Ascending aorta (tissue), 2 donors: ENCODE measurements around the gene AP1S3. TPM values are rescaled to one million over a fixed set of nuclear protein-coding genes. Genes with fewer than 3 reads are reported as not detected.

ENCODE experiments used
- DNase-seq, 2 donors: peaks; one replicate each; pipeline ENCODE4 v3.0.0-alpha.2; 2019; ENCODE audit warnings: low spot score in 2 of 2
- H3K27ac ChIP-seq, 2 donors: fragments of 200-600 bp; sonication (generic); one replicate each; pipeline ENCODE4 v1.5.1; 2016 to 2017; ENCODE audit warnings: mild to moderate bottlenecking in 1 of 2
- H3K27me3 ChIP-seq: fragments of 200-600 bp; sonication (generic); one replicate; pipeline ENCODE4 v1.5.1; 2017
- H3K36me3 ChIP-seq, 2 donors: fragments of 200-600 bp; sonication (generic); one replicate each; pipeline ENCODE4 v1.5.1; 2016
- H3K4me1 ChIP-seq, 2 donors: fragments of 200-600 bp; sonication (generic); one replicate each; pipeline ENCODE4 v1.5.1; 2016 to 2017; ENCODE audit warnings: mild to moderate bottlenecking in 1 of 2
- H3K4me3 ChIP-seq, 2 donors: fragments of 200-600 bp; sonication (generic); one replicate each; pipeline ENCODE4 v1.5.1; 2016 to 2017; ENCODE audit warnings: mild to moderate bottlenecking in 1 of 2
- H3K9me3 ChIP-seq, 2 donors: fragments of 200-600 bp; sonication (generic); one replicate each; pipeline ENCODE4 v1.5.1; 2016
- CTCF ChIP-seq, 3 experiments: fragments of 200-600 bp in 2 of 3; fragments of 450-650 bp in 1 of 3; sonication (generic) in 2 of 3; IDR thresholded peaks; one replicate each; pipeline ENCODE4 v1.5.1; 2016 to 2019; ENCODE audit warnings: antibody characterized with exemption in 3 of 3, mild to moderate bottlenecking in 1 of 3, moderate library complexity in 1 of 3
- intact Hi-C: fragments of 100-400 bp; cut with DNase I; formaldehyde crosslinking; loops from one replicate; pipeline ENCODE4 v1.15.1; 2023
- total RNA-seq: library from RNA; depleted of rRNA; stranded (reverse); fragments of >200 nt; gene quantifications from one replicate; pipeline ENCODE4 v1.1.0, GENCODE V29; 2016

AP1S3 gene
- total RNA-seq, 1 donor from 2014 or later: not detected

GRCh38 chr2:223786943-223787342 is 50.4 kb downstream of the AP1S3 start:
- no peaks in the 10 kb centered on the region for H3K4me1 ChIP-seq
- no peak overlapping the region for H3K4me3 ChIP-seq
- intact Hi-C loops: no loop called here
- H3K27ac ChIP-seq: no peak overlapping the region
- TF ChIP-seq CTCF (IDR thresholded peaks at IDR 0.05): no peak
- no peaks in the 10 kb centered on the region for H3K36me3 ChIP-seq
- no peaks in the 10 kb centered on the region for H3K27me3 ChIP-seq
- H3K9me3 ChIP-seq: no peaks in the 10 kb centered on the region
- DNase-seq: no peak

- intact Hi-C loops: no loop called here
- Histone ChIP-seq H3K4me3 (no peak overlapping the region), H3K4me1 (no peaks in the 10 kb centered on the region), H3K27me3 (no peaks in the 10 kb centered on the region), H3K27ac (no peak overlapping the region), H3K36me3 (no peaks in the 10 kb centered on the region), H3K9me3 (no peaks in the 10 kb centered on the region)
- no peak for TF ChIP-seq CTCF (IDR thresholded peaks at IDR 0.05)
- no peak for DNase-seq
These were observed 51.1 kb downstream of the AP1S3 start for GRCh38 chr2:223786236-223786635.

GRCh38 chr2:223784221-223784772 is 53.1 kb downstream of the AP1S3 start:
- no peaks in the 10 kb centered on the region for H3K36me3 ChIP-seq
- H3K4me3 ChIP-seq: no peak overlapping the region
- TF ChIP-seq CTCF (IDR thresholded peaks at IDR 0.05): no peak
- no peaks in the 10 kb centered on the region for H3K4me1 ChIP-seq
- intact Hi-C loops: no loop called here
- no peaks in the 10 kb centered on the region for H3K9me3 ChIP-seq
- H3K27me3 ChIP-seq: no peaks in the 10 kb centered on the region
- H3K27ac ChIP-seq: no peak overlapping the region
- no peak for DNase-seq

- Histone ChIP-seq H3K4me3 (no peak overlapping the region), H3K36me3 (no peaks in the 10 kb centered on the region), H3K27ac (no peak overlapping the region), H3K9me3 (no peaks in the 10 kb centered on the region), H3K27me3 (no peaks in the 10 kb centered on the region), H3K4me1 (no peaks in the 10 kb centered on the region)
- no peak for DNase-seq
- TF ChIP-seq CTCF (IDR thresholded peaks at IDR 0.05): no peak
- intact Hi-C loops: no loop called here
These were observed 54.8 kb downstream of the AP1S3 start for GRCh38 chr2:223782629-223783028.

- no peaks in the 10 kb centered on the region for H3K36me3 ChIP-seq
- H3K27ac ChIP-seq: no peak overlapping the region
- no peak overlapping the region for H3K4me3 ChIP-seq
- no peaks in the 10 kb centered on the region for H3K4me1 ChIP-seq
- no peaks in the 10 kb centered on the region for H3K9me3 ChIP-seq
- intact Hi-C loops: no loop called here
- no peak for DNase-seq
- no peaks in the 10 kb centered on the region for H3K27me3 ChIP-seq
- no peak for TF ChIP-seq CTCF (IDR thresholded peaks at IDR 0.05)
These were observed 55.8 kb downstream of the AP1S3 start for GRCh38 chr2:223781560-223781959.

GRCh38 chr2:223779877-223780276 is 57.5 kb downstream of the AP1S3 start:
- no peak for DNase-seq
- intact Hi-C loops: no loop called here
- TF ChIP-seq CTCF (IDR thresholded peaks at IDR 0.05): no peak
- Histone ChIP-seq H3K27ac (no peak overlapping the region), H3K4me1 (no peaks in the 10 kb centered on the region), H3K9me3 (no peaks in the 10 kb centered on the region), H3K27me3 (no peaks in the 10 kb centered on the region), H3K36me3 (no peaks in the 10 kb centered on the region), H3K4me3 (no peak overlapping the region)
